SK-N-SH treated with all-trans-retinoic acid at 6 μM for 48 hours (cell line): ENCODE data around the gene TOP2B.

ENCODE experiments used
- ARNTL ChIP-seq: fragments of 450-650 bp; formaldehyde crosslinking; IDR thresholded peaks from 2 replicates; pipeline ENCODE4 v1.5.0; 2020; ENCODE audit warnings: low read depth, mild to moderate bottlenecking, moderate library complexity, borderline replicate concordance
- BACH2 ChIP-seq: fragments of 250-450 bp; sonication (Bioruptor Pico); IDR thresholded peaks from 2 replicates; pipeline ENCODE4 v1.9.0; 2021; ENCODE audit warnings: mild to moderate bottlenecking, borderline replicate concordance
- ESRRG ChIP-seq: fragments of 250-450 bp; sonication (Bioruptor Pico); IDR thresholded peaks from 2 replicates; pipeline ENCODE4 v1.6.1; 2021; ENCODE audit warnings: mild to moderate bottlenecking

DNA sequence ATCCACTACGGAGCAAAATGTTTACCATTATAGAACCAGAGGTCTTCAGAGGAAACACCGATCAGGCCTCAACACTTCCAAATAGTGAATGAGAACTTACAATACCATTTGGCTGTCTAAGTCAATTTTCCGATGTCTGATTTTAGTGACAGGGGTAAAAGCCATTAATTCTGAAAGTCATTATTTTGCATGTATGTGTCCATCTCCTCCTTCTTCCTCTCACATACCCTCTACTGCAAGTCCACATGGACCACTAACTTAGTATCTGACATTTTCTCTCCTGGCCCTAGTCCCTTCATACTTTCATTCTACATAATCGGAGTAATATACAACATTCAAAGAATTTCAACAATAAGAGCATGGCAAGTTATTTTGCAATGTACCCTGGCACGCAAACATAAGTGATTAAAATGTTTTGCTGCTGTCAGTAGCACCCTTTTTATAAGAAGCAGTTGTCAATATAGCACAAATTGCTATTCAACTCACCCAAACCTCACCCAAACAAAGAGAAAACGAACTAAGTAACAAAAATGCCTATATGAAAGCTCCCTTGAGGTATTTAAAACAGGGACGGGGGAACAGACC, 1.9 kb downstream of the TOP2B start:
- no peak for TF ChIP-seq BACH2 (CRISPR knock-in tag)
- no peak for TF ChIP-seq ARNTL
- no peak for TF ChIP-seq ESRRG (CRISPR knock-in tag)
